Suppressor macrophage treated with lipopolysaccharide for 1 hour (primary cell): ENCODE results near the gene SLC1A2.

Source experiments
- DNase-seq, 3 donors: peaks; one replicate each; pipeline ENCODE4 v3.0.0-alpha.2; 2020 to 2022

SLC1A2 gene

GRCh38 chr11:35323076-35323868 is 96.1 kb downstream of the SLC1A2 start:
- no peak for DNase-seq

- DNase-seq, result peak in 1 of 3 donors; percentile 35
These were observed 96.9 kb downstream of the SLC1A2 start for GRCh38 chr11:35322318-35322979.

- no peak for DNase-seq
These were observed 97.6 kb downstream of the SLC1A2 start for GRCh38 chr11:35321532-35322317.

DNA sequence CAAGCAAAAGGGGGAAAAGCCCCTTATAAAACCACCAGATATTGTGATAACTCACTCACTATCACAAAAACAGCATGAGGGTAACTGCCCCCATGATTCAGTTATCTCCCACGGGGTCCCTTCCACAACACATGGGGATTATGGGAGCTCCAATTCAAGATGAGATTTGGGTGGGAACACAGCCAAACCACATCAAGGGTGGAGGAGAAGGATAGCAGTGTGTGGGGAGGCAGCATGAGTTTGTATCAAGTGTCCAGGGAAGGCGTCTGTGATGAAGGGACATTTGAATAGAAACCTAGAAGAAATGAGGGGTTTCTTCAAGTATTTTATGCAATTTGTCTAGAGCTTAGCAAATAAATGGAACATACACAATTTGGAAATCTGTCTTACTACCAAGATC is 98.2 kb downstream of the SLC1A2 start:
- no peak for DNase-seq

GRCh38 chr11:35318977-35319925 is 100.1 kb downstream of the SLC1A2 start:
- peak; percentile 38 to 65 (median 49) for DNase-seq

GRCh38 chr11:35318309-35318708 is 101.0 kb downstream of the SLC1A2 start:
- DNase-seq, result no peak

GRCh38 chr11:35317253-35317652 is 102.1 kb downstream of the SLC1A2 start:
- DNase-seq, result no peak

DNA sequence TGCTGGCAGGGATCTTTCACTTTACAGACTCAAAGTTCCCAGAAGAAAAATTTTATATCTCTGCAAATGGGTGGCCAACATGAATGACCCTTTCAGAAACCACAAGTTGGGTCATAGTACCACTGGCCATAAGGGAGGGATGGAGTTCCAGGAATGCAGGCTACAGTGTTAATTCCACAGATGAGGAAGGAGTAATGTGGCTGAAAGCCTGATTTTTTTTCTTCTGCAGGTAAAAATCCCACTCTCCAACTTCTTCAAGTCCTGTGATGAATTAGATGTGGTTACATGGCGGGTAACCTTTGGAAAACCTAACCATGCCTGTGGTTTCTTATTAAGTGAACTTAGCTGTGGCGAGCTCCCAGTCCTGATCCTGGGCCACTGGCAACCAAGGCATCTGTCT is 103.2 kb downstream of the SLC1A2 start:
- no peak for DNase-seq

- no peak for DNase-seq
These were observed 105.6 kb downstream of the SLC1A2 start for GRCh38 chr11:35313760-35314153.

DNA sequence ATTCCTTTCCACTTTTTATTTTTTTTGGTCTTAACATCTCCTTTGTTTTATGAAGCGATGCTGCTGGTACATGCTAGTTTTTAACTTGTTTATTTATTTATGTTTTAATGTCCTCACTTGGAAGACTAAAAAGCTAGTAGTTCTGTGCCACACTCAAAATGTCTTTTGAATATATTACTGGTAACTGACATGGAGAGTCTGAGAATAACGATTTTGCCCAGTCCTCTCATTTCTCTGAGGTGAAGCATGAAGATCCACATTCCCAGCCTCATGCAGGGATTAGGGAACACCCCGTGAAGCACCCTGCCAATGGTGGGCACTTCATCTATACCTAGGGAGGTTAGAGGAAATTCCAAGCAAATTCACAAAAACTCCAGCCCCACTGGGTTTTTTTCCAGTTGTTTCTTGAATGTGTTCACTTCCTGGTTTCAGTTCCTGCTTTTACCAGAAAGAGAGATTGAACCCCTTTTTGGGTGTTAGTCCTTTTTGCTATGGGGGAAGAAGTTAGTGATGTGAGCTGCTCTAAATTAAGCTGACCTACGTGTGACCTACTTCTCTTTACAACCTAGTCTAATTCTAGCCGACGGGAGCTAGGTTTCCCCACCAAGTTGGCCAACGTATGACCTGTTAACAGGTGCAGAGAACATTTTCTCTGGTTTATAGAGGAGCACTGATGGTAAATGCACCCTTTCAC is 106.1 kb downstream of the SLC1A2 start:
- peak; percentile 86 to 98 (median 95) for DNase-seq

GRCh38 chr11:35311331-35311730 is 108.0 kb downstream of the SLC1A2 start:
- peak; percentile 42 to 66 (median 50) for DNase-seq

- DNase-seq, result peak; percentile 78 to 89 (median 88)
These were observed 111.2 kb downstream of the SLC1A2 start for GRCh38 chr11:35308157-35308556.

GRCh38 chr11:35307221-35307621 is 112.1 kb downstream of the SLC1A2 start:
- DNase-seq, result no peak

DNA sequence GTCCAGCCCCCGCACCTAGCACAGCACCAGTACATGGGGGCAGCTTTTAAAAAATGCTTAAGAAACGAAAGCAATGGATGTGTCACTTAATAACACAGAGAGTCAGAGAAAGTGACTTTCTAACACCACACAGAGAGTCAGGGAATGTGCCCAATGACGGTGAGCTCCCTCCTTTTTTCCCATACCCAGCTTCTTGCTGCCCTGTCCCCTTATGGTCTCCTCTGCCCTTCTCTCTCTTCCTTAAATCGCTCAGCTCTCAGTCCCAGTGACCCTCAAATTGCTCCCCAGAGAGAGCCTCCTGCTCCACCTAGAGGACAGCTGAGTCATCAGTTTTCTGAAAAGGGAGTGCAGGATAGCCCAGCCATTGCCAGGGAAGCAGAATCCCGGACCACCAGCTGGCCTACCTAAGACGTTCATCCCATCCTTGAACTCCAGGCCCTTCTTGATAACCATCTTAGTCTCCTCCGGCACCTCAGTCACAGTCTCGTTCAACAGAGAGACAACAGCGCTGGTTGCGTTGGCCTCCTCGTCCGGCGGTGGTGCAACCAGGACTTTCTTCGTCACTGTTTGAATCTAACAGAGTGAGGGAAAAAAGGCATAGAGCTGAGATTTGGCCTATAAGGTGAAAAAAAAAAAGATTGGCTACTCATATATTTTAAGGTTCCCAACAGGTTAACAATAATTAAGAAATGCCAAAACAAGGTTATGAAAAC is 113.5 kb downstream of the SLC1A2 start:
- no peak for DNase-seq

DNA sequence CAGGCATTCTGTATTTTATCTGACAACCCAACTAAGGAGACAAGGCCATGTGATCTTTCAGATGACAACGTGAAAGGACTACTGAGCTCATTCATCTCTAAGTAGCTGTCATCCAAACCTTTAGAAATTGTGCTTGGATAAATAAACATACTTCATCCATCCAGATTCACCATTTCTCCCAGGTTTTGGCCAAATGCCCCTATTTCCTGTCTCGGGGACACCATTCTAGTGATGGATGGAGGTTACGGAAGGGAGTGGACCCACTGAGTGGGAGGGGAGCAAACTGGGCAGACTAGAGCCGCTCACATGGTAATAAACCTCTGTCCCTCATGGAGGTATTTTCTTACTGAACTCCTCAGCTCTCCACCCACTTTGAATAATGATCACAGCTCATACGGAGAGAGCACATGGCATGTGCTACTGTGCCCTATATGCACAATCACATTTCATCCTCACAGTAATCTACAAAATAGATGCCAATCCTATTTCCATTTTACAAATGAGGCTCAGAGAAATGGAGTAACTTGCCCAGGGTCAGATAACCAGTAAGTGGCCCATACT is 114.4 kb downstream of the SLC1A2 start:
- DNase-seq, result peak in 2 of 3 donors; percentile 41 to 44

- DNase-seq, result peak; percentile 83 to 94 (median 85)
These were observed 115.0 kb downstream of the SLC1A2 start for GRCh38 chr11:35304386-35304775.

- peak; percentile 95 to 100 (median 98) for DNase-seq
These were observed 115.6 kb downstream of the SLC1A2 start for GRCh38 chr11:35303596-35304385.

DNA sequence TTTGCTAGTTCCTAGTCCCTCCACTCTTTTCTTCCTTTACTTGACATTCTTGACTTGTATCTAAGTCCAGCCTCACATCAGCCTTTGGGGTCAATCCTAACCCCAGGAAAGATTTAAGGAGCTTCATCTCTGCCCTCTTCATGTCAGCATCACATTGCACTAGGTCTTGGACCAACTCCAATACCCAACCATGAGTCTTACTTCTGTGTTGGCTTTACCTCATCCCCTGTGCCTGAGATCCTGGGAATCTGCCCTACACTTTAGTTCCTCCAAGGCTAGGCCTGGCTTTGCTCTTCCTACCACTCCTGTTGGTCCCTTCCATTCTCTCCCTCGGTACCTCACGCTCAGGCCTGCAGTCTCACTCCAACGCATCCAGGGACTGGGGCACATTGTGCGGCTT is 117.0 kb downstream of the SLC1A2 start:
- DNase-seq, result peak in 1 of 3 donors; percentile 42

- DNase-seq, result no peak
These were observed 121.0 kb downstream of the SLC1A2 start for GRCh38 chr11:35298369-35298768.

DNA sequence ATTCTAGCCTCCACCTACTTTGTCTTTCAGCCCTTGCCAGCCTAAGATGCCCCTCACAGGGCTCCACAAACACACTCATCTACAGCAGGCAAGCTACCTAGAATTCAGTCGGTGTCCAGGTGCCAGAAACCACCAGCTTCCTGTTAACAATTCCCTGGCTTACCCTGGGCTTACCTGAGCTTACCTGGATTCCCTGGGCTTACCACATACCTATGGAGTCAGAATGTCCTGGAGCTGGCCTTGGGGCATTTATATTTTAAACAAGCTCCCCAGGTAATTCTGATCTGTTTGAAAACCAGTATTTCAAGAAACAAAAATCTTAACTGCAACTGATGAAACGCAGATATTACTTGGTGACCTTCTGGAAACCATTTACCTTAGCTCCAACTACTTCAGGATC is 123.6 kb downstream of the SLC1A2 start:
- DNase-seq, result no peak
